NCI-H748 treated with DMSO at 0.1 percent for 48 hours (cell line): ENCODE data around the gene TRAPPC12.
"Not testable (repeated sequence)": the region's sequence is repeated elsewhere in the genome, so short reads cannot be mapped to it uniquely, and the experiment has no call there.

Experiments
- DNase-seq: peaks from one replicate; lab custom pipeline; 2025; lab: John Stamatoyannopoulos, UW

The TRAPPC12 gene

DNA sequence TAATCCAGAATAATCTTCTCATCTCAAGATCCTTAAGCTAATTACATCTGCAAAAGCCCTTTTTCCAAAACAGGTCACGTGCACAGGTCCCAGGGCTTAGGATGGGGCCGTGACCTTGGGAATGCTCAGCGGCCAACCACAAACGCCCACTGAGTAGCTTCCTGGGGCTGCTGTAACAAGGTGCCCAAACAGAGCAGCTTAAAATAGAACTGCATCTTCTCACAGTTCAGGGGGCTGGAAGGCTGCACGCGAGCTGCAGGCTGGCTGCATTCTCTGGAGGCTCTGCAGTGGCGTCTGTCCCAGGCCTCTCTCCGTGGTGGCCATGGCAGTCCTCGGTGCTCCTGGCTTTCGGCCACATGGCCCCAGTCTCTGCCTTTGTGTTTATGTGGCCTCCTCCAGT lies 107.9 kb downstream of the TRAPPC12 start:
- no peak for DNase-seq

DNA sequence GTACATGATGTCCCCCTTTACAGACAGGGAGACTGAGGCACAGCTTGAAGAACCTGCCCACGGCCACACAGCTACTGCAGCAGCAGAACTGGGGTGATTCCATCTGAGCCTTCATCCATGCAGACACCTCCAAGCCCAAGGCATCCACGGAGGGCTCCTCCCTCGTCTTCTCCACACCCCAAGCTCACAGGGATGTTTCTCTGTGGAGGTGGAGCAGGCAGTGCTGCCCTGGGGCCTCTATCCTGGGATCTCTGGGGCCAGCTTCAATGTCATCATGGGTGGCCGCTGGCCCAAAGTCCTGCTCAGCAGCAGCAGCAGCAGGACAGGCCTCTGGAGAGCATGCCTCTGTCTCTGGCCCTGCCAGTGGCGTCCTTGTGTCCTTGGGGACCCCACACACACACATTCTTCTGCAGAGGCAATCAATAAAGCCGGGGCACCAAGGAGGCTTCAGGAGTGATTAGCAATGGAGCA lies 108.6 kb downstream of the TRAPPC12 start:
- DNase-seq: no peak

DNA sequence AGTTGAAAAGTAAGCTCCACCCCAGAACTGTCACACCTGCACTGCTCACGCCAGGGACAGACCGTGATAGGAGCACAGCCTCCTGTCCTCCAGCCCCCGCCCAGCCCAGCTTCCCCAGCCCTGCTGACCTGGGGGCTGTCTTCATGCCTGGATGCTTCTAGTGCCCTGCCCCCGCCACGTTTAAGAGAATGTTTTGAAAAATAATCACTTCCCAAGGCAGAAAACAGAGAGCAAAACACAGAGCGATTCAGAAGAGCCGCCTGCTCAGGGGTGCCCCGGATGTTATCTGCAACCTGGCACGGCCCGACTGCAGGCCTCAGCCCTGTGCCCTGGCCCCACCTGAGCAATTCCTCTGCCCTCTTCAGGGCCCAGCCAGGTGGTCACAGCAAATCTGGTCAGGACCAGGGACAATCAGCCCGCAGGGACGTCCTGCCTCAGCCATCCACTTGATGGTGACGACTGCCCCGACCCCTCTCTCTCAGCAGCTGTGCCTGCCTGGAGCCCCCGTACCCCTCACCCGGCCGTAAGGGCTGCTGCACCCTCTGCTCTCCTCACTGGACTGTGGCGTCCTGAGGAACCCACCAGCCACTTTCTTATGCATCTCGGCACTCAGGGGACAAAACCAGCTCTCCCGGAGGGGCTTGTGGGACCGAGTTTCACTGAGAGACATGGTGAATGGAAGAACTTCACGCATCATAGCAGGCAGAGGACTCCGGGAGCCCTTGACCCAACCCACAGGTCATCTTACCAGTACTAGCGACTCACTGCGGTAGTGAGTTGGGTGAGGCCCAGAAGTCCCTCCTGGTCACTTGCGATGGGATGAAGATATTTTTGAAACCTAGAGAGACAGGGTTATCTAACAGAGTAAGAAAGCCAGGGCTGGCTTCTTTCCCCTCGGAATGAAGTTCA lies 109.6 kb downstream of the TRAPPC12 start:
- DNase-seq: no peak

DNA sequence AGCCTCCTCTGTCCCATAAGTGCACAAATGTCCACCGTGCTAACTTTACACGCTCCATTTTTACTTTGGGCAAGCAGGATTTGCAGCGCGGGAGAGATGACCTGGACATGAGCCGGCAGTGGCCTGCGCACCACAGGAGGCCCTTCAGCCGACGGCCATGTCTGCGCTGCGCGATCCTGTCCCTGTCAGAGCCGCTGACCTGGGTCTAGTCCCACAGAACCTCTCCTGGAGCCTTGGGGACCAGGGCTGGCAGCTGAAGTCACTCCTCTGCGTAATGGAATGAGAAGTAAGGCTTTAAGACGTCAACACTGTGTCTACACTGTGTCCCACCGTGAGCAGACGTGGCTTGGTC lies 110.2 kb downstream of the TRAPPC12 start:
- DNase-seq: no peak

DNA sequence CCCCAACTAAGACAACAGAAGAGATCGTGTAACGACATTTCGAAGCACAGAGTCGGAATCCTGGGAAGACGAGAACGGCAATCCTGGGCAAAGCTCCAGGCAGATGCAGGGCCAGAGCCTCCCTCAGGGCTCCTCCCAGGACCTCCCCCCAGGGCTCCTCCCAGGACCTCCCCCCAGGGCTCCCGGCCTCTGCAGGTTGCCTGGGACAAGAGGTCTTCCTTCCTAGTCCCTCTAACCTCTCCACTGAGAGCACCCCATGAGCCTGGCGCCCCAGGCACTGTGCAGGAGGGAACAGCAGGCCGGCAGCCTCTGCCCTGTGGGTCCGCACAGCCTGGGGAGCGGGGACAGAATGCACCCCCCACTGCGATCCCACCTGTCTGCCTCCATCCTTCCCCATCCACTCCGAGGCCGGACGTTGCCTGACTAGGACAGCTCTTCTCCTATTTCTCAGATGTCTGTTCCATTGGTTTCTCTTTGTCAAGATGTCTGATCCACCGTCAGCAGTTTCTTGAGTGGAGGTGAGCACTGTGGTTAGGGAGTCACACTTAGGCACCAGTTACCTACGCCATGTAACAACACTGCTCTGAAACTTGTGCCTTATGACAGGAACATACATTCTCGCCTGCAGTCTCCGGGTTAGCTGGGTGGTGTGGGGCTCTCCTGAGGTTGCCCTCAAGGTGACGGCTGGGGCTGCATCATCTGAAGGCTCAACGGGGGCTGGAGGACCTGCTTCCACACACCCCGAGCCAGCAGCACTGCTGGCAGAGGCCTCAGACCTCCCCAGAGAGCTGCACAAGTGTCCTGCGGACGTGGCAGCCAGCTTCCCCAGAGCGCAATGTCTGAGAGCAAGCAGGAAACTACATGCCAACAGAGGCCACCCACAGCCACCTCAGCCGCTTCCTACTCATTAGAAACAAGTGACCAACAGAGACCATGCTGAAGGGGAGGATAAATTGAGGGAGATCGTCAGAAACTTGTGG lies 111.0 kb downstream of the TRAPPC12 start:
- no peak for DNase-seq

DNA sequence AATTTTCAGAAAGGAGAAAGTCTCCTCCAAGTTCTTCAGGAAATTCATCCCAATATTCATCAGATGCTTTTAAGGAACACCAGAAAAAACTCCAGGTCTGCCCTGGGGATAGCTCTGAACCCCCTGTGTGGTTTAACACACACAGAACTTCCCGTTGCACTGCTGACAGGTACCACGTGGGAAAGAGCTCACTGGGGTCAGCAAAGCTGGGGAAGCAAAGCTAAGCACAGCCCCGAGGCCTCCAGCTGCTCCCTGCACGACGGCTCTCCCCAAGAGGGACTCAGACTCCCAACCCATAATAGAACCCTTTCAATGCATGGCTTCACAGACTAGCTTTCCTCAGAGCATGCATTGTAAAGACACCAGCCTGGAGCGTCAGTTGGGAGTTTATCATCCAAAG lies 111.8 kb downstream of the TRAPPC12 start:
- DNase-seq: no peak

DNA sequence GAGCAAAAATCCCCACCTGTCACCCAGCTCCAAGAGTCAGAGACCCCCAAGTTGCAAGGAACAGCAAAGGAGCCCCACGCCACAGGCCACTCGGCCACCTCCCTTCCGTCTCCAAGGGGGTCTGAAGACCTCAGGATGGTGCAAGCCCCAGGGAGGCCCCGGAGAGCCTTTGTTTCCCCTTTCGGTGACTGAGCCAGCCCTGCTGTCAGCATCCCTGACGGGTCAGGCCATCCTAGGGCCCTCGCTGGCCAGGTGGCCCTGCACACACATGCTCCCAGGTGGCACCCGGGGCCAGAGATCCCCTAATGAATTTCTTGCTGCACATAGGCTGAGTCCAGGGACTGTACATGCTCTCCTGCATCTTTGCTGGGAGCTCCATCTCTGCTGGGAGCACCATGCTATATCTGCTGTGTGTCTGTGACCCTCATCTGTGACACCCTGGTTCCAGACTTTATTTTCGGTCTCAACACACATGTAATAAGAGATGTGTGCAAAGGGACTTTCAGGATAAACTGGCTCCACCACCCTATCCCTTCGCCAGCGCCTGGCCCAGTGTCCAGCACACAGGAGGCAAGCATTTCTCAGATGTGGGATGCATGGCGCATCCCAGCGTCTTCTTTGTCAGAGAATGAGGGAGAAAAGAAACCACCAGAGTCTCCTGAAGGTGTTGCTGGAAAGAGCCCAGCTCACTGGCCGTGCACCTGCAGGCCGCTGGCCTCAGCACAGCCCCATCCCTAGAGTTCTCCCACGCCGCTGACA lies 112.4 kb downstream of the TRAPPC12 start:
- DNase-seq: no peak

DNA sequence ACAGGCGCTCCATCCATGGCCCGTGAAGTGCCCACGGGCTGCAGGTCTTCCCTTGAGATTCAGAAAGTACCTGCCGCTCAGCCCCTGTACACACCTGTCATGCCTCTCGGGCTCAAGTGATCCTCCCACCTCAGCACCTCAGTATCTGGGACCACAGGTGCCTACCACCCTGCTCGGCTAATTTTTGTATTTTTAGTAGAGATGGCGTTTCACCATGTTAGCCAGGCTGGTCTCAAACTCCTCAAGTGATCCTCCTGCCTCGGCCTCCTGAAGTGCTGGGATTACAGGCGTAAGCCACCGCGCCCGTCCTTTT lies 112.9 kb downstream of the TRAPPC12 start:
- not testable (repeated sequence) for DNase-seq

DNA sequence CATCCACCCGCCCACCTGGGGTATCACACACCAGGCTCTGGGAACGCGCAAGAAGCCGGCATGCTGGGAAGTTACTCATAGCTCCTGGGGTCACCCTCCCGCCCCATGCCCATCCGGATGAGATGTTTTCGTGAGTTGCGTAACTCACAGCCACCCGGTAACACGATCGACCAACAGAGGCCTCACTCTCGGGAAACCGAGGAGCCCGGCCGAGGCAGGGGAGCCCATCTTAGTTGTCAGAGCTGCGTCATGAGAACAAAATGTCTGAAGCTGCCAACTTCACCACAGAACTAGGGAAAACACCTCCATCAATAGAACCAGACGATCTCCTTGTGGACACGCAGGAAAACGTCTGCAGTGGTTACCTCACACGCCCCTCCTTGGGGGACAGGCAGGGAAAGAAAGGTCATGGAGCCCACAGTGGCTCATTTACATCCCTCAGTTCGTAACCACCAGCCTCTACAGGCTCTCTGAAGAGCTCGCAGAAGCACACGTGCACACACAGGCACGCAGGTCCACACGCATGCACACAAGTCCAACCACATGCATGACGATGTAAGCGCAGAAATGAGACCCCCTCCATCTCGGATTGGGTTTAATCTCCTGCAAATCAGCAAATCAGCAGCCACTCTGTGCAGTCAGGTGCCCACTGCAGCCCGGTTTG lies 113.6 kb downstream of the TRAPPC12 start:
- DNase-seq: no peak

DNA sequence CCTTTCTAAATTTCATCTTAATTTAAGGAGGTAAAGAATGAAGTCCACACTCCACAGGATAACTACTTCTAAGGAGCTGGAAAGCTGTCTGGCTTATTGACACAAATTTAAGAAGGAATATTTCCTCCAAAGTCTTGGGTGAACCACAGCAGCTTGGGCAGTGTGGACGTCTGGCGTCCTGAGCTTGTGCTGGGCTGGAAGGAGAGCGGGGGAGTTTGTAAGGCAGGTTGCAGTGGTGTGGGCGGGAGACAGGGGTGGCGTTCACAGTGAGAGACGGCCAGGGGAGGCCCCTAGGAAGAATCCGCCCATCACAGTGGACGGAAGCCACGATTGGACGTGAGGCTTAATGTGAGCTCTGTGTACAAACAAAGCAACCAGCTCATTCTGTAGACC lies 114.1 kb downstream of the TRAPPC12 start:
- no peak for DNase-seq

DNA sequence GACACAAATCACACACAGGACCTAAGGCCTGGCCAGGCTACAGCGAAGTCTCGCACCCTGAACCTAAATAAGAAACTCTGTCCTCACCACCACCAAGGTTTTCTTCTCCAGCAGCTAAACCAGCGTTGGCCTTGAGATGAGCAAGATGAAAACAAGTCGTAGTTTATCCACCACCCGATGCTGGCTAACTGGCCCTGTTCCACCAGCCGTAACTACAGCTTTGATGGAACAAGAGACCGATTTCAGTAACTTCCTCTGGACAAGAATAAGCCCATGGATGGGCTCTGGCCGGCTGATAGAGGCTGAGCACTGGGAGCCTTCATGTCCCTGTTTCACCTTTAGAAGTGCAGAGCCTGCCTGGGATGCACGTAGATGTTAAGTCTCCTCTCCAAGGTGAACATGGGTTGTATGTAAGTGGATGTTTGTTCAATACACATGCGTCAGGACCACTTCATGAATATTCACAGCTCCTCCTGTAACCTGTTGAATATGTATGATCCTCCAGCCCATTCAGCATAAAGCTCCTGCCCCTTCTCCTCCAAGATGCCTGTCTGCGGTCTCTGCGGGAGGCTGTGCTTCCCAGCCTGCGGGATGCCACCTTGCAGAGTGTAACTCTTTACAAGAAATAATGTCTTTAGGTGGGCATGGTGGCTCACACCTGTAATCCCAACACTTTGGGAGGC lies 115.6 kb downstream of the TRAPPC12 start:
- DNase-seq: no peak

DNA sequence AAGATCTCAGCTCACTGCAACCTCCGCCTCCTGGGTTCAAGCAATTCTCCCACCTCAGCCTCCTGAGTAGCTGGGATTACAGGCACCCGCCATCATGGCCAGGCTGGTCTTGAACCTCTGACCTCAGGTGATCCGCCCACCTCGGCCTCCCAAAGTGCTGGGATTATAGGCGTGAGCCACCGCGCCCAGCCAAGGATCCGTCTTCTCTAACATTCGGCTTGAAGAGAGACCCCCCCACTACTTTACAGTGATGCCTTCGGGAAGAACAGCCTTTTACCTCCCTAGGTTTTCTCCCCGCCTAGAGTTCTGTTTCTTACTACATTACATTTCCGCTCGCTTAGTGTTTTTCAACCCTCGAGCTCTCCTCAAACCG lies 117.2 kb downstream of the TRAPPC12 start:
- DNase-seq: not testable (repeated sequence)

DNA sequence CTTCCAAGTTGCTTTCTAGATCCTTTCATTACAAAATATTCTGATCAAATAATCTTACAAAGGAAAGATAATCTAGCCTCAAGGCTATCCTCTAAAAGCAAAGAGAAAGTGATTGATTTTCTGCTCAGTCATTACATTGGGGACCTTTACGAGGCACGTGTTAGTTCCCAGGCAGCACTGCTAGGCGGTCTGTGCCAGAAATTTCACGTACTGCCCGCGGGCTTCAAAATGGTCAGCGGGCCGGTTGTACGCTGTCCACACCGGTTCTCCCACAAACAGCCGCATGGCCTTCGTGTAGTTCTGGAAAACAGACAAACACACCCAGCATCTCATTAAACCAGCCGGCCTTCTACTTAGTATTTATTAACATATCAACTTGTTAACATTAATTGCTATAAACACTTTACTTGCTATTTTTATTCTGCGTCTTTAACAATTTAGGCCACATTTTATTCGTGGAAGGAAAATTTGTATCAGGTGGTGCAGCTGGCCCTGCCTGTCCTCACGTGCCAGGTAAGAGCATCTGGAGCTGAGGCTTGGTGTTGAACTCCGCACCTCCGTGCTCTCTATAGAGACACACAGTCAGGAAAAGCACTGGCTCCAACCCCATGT lies 119.4 kb downstream of the TRAPPC12 start:
- no peak for DNase-seq

DNA sequence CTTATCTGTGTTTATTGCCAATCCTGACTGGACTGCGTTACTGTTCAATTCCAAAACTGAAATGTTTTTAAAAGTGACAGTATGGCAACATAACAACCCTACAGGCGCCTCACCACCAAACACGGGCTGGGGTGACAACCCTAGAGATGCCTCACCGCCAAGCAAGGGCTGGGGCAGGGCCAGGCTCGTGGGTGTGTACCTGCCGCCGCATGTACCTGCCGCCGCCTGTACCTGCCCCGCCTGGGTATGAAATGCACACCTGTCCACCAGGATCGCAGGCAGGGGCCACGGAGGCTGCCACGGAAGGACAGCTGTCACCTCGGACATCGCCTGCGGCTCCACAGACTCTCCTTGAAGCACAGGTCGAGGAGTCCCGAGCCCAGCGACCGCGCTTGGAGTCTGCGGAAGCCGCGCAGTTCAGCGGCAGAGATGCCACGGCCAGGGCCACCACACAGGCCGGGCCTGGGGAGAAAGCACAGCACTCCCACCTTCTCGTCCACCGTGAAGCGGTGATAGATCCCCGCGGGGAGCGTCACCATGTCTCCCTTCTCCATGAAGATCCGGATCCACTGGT lies 120.9 kb downstream of the TRAPPC12 start:
- no peak for DNase-seq

DNA sequence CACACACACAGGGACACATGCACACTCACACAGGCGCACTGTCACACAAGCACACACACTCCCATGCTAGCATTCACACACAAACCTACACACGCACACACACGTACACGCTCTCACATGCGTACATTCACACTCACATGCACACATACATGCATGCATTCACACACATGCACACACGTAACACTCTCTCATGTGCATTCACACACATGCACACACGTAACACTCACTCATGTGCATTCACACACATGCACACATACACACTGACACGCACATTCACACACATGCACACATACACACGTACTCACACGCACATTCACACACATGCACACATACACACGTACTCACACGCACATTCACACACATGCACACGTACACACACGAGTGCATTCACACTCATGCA lies 123.6 kb downstream of the TRAPPC12 start:
- DNase-seq: no peak

DNA sequence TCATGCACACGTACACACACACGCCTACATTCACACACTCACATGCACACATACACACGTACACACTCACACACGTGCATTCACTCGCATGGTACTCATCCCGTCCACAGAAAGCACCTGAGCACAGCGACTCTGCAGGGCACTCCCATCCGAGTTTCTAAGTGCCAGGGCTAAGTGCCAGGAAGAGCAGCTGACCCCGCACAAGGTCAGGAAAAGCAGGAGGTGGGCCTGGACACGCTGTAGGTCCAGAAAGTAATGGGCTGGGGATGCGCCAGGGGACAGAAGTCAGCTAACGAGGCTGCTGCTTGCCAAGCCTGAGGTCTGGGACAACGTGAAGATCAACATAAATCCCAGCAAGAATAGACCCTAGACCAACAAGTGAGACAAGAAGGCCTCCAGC lies 124.0 kb downstream of the TRAPPC12 start:
- no peak for DNase-seq

DNA sequence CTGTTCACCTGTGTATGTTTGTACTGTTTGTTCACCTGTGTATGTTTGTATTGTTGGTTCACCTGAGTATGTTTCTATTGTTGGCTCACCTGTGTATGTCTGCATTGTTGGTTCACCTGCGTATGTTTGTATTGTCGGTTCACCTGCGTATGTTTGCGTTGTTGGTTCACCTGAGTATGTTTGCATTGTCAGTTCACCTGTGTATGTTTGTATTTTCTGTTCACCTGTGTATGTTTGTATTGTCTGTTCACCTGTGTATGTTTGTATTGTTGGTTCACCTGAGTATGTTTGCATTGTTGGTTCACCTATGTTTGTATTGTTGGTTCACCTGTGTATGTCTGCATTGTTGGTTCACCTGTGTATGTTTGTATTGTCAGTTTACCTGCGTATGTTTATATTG lies 125.2 kb downstream of the TRAPPC12 start:
- peak; percentile 98 for DNase-seq

DNA sequence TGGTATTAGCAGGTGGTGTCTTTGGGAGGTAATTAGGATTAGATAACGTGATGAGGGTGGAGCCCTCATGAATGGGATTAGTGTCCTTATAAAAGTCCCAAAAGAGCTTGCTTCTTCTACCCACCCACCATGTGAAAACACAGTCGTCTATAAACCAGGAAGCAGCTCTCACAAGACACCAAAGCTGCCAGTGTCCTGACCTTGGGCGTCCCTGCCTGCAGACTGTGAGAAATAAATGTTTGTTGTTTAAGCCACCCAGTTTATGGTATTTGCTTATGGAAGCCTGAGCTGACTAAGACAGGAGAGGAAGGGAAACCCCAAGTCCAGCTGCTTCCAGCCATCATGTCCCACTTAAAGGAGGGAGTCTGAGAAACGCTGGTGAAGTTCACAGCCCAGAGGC lies 126.3 kb downstream of the TRAPPC12 start:
- DNase-seq: peak; percentile 56

DNA sequence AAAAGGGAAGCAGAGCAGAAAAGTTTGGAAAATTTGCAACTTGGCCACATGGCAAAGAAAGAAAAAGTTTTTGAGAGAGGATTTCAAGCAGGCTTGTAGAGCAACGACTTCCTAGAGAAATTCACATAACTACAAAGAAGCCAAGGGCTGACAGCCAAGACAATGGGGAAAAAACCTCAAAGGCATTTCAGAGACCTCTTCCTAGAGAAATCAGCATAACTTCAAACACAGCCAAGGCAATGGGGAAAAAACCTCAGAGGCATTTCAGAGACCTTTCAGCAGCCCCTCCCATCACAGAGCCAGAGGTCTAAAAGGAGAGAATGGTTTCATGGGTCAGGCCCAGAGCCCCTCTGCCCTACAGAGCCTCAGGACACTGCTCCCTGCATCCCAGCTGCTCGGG lies 132.6 kb downstream of the TRAPPC12 start:
- DNase-seq: no peak
